ENCODE measurements around the gene NLGN1.

The NLGN1 gene

GRCh38 chr3:174331095-174331800 lies 933.7 kb downstream of the NLGN1 start:
- no peak for DNase-seq (ENCODE audit: low read depth, low spot score)

GRCh38 chr3:174332391-174332790 lies 934.8 kb downstream of the NLGN1 start:
- no peak for DNase-seq (ENCODE audit: low read depth, low spot score)

GRCh38 chr3:174333640-174334039 lies 936.1 kb downstream of the NLGN1 start:
- no peak for DNase-seq (ENCODE audit: low read depth, low spot score)

GRCh38 chr3:174334111-174334510 lies 936.6 kb downstream of the NLGN1 start:
- DNase-seq (ENCODE audit: low read depth, low spot score): no peak

- no peak for DNase-seq (ENCODE audit: low read depth, low spot score)
Observed at GRCh38 chr3:174335324-174335723, 937.8 kb downstream of the NLGN1 start.

GRCh38 chr3:174335910-174336309 lies 938.4 kb downstream of the NLGN1 start:
- DNase-seq (ENCODE audit: low read depth, low spot score): no peak

All from smooth muscle cell of the brain vasculature (primary cell).